ENCODE data around the gene SYPL1. TPM values are rescaled to one million over a fixed set of nuclear protein-coding genes. Genes with fewer than 3 reads are reported as not detected.

Gene SYPL1
- total RNA-seq, 1 experiment from 2014 or later = 53.6 TPM

- no peaks in the 10 kb centered on the region for H3K27me3 ChIP-seq (replicated peaks)
- no peak for DNase-seq (ENCODE audit: low read depth in 1 of 2, low spot score in 2 of 2)
- H3K27ac ChIP-seq = no peak overlapping the region
- peaks cover 8% of the 10 kb centered on the region for H3K36me3 ChIP-seq
- H3K4me1 ChIP-seq (replicated peaks) = peaks cover 12% of the 10 kb centered on the region
- no peaks in the 10 kb centered on the region; the same call in 1 of the 2 replicates for H3K9me3 ChIP-seq (replicated peaks)
- no peak overlapping the region for H3K4me3 ChIP-seq
These were observed 2.7 kb upstream of the SYPL1 start for GRCh38 chr7:106114716-106115383.

- DNase-seq (ENCODE audit: low read depth in 1 of 2, low spot score in 2 of 2) = no peak
- H3K9me3 ChIP-seq (replicated peaks) = no peaks in the 10 kb centered on the region; the same call in 1 of the 2 replicates
- peak overlapping the region; percentile 92 for H3K4me3 ChIP-seq
- peaks cover 11% of the 10 kb centered on the region for H3K36me3 ChIP-seq
- H3K27ac ChIP-seq = peak overlapping the region; percentile 87
- peaks cover 12% of the 10 kb centered on the region for H3K4me1 ChIP-seq (replicated peaks)
- no peaks in the 10 kb centered on the region for H3K27me3 ChIP-seq (replicated peaks)
These were observed 885 bp upstream of the SYPL1 start for GRCh38 chr7:106112972-106113421.

- H3K4me3 ChIP-seq = peak overlapping the region; percentile 92
- H3K9me3 ChIP-seq (replicated peaks) = no peaks in the 10 kb centered on the region; the same call in 1 of the 2 replicates
- DNase-seq (ENCODE audit: low read depth in 1 of 2, low spot score in 2 of 2) = peak in 1 of 2 experiments; percentile 72
- H3K36me3 ChIP-seq = peaks cover 11% of the 10 kb centered on the region
- H3K27ac ChIP-seq = peak overlapping the region; percentile 87
- H3K27me3 ChIP-seq (replicated peaks) = no peaks in the 10 kb centered on the region
- peaks cover 12% of the 10 kb centered on the region for H3K4me1 ChIP-seq (replicated peaks)
These were observed 426 bp downstream of the SYPL1 start for GRCh38 chr7:106111655-106112117.

- Histone ChIP-seq H3K36me3 (peaks cover 11% of the 10 kb centered on the region), H3K27me3 (replicated peaks) (no peaks in the 10 kb centered on the region), H3K4me1 (replicated peaks) (peaks cover 12% of the 10 kb centered on the region), H3K4me3 (peak overlapping the region; percentile 92), H3K9me3 (replicated peaks) (no peaks in the 10 kb centered on the region; the same call in 1 of the 2 replicates), H3K27ac (peak overlapping the region; percentile 87)
- no peak for DNase-seq (ENCODE audit: low read depth in 1 of 2, low spot score in 2 of 2)
These were observed 1.0 kb downstream of the SYPL1 start for GRCh38 chr7:106110885-106111654.

GRCh38 chr7:106110238-106110560 is 1.9 kb downstream of the SYPL1 start:
- peaks cover 12% of the 10 kb centered on the region for H3K4me1 ChIP-seq (replicated peaks)
- DNase-seq (ENCODE audit: low read depth in 1 of 2, low spot score in 2 of 2) = peak in 1 of 2 experiments; percentile 9
- H3K27ac ChIP-seq = no peak overlapping the region
- peaks cover 15% of the 10 kb centered on the region for H3K36me3 ChIP-seq
- H3K4me3 ChIP-seq = peak overlapping the region; percentile 92
- H3K27me3 ChIP-seq (replicated peaks) = no peaks in the 10 kb centered on the region
- H3K9me3 ChIP-seq (replicated peaks) = no peaks in the 10 kb centered on the region; the same call in 1 of the 2 replicates

- Histone ChIP-seq H3K27ac (no peak overlapping the region), H3K27me3 (replicated peaks) (no peaks in the 10 kb centered on the region), H3K36me3 (peaks cover 18% of the 10 kb centered on the region), H3K4me3 (no peak overlapping the region), H3K4me1 (replicated peaks) (peaks cover 12% of the 10 kb centered on the region), H3K9me3 (replicated peaks) (no peaks in the 10 kb centered on the region; the same call in 1 of the 2 replicates)
- no peak for DNase-seq (ENCODE audit: low read depth in 1 of 2, low spot score in 2 of 2)
These were observed 2.4 kb downstream of the SYPL1 start for GRCh38 chr7:106109521-106110237.

GRCh38 chr7:106108991-106109390 is 3.1 kb downstream of the SYPL1 start:
- Histone ChIP-seq H3K9me3 (replicated peaks) (no peaks in the 10 kb centered on the region; the same call in 1 of the 2 replicates), H3K27me3 (replicated peaks) (no peaks in the 10 kb centered on the region), H3K27ac (no peak overlapping the region), H3K4me3 (no peak overlapping the region), H3K36me3 (peaks cover 18% of the 10 kb centered on the region), H3K4me1 (replicated peaks) (peaks cover 12% of the 10 kb centered on the region)
- DNase-seq (ENCODE audit: low read depth in 1 of 2, low spot score in 2 of 2) = no peak

- Histone ChIP-seq H3K4me3 (no peak overlapping the region), H3K36me3 (peaks cover 14% of the 10 kb centered on the region; the same call in 1 of the 2 replicates), H3K27me3 (replicated peaks) (no peaks in the 10 kb centered on the region), H3K4me1 (replicated peaks) (no peaks in the 10 kb centered on the region; the same call in 1 of the 2 replicates), H3K9me3 (replicated peaks) (no peaks in the 10 kb centered on the region), H3K27ac (no peak overlapping the region)
- DNase-seq (ENCODE audit: low read depth in 1 of 2, low spot score in 2 of 2) = no peak
These were observed 7.3 kb downstream of the SYPL1 start for GRCh38 chr7:106104721-106105260.

- H3K27ac ChIP-seq = no peak overlapping the region
- no peak for DNase-seq (ENCODE audit: low read depth in 1 of 2, low spot score in 2 of 2)
- H3K27me3 ChIP-seq (replicated peaks) = no peaks in the 10 kb centered on the region
- H3K4me3 ChIP-seq = no peak overlapping the region
- no peaks in the 10 kb centered on the region for H3K4me1 ChIP-seq (replicated peaks)
- no peaks in the 10 kb centered on the region for H3K9me3 ChIP-seq (replicated peaks)
- H3K36me3 ChIP-seq = peaks cover 21% of the 10 kb centered on the region
These were observed 9.6 kb downstream of the SYPL1 start for GRCh38 chr7:106102387-106102966.

- no peaks in the 10 kb centered on the region for H3K9me3 ChIP-seq (replicated peaks)
- DNase-seq (ENCODE audit: low read depth in 1 of 2, low spot score in 2 of 2) = no peak
- no peaks in the 10 kb centered on the region for H3K4me1 ChIP-seq (replicated peaks)
- H3K4me3 ChIP-seq = no peak overlapping the region
- no peaks in the 10 kb centered on the region for H3K27me3 ChIP-seq (replicated peaks)
- peaks cover 24% of the 10 kb centered on the region for H3K36me3 ChIP-seq
- no peak overlapping the region for H3K27ac ChIP-seq
These were observed 10.4 kb downstream of the SYPL1 start for GRCh38 chr7:106101726-106102125.

- no peak overlapping the region for H3K27ac ChIP-seq
- peaks cover 30% of the 10 kb centered on the region for H3K36me3 ChIP-seq
- no peaks in the 10 kb centered on the region for H3K9me3 ChIP-seq (replicated peaks)
- no peak overlapping the region for H3K4me3 ChIP-seq
- no peak for DNase-seq (ENCODE audit: low read depth in 1 of 2, low spot score in 2 of 2)
- no peaks in the 10 kb centered on the region for H3K27me3 ChIP-seq (replicated peaks)
- no peaks in the 10 kb centered on the region for H3K4me1 ChIP-seq (replicated peaks)
These were observed 11.1 kb downstream of the SYPL1 start for GRCh38 chr7:106100863-106101629.

GRCh38 chr7:106099539-106099938 is 12.6 kb downstream of the SYPL1 start:
- H3K27me3 ChIP-seq (replicated peaks) = no peaks in the 10 kb centered on the region
- no peak for DNase-seq (ENCODE audit: low read depth in 1 of 2, low spot score in 2 of 2)

More at GRCh38 chr7:106099539-106099938, 12.6 kb downstream of the SYPL1 start:
- Histone ChIP-seq H3K9me3 (replicated peaks) (no peaks in the 10 kb centered on the region), H3K27ac (no peak overlapping the region), H3K4me3 (no peak overlapping the region), H3K4me1 (replicated peaks) (no peaks in the 10 kb centered on the region), H3K36me3 (peaks cover 24% of the 10 kb centered on the region)
